GM21528 (cell line): Measurements from ENCODE around the gene RYR2.

Experiments used
- ATAC-seq: cut with Tn5 transposase; IDR thresholded peaks from one replicate; pipeline ENCODE4 v1.9.1; 2021; ENCODE audit warnings: mild to moderate bottlenecking, moderate library complexity; ENCODE audit not compliant: unreplicated experiment, low FRiP score

Gene RYR2

DNA sequence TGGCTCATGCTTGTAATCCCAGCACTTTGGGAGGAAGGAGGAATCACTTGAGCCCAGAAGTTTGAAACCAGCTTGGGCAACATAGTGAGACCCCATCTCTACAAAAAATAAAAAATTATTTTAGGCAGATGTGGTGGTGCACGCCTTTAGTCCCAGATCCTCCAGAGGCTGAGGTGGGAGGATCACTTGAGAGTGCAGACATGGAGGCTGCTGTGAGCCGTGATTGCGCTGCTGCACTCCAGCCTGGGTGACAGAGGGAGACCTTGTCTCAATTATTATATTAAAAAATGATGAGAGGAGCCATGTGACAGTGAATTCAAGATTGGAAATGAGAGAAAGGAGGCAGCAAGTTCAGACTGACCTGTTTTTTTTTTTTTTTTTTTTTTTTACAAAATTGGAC, 566.4 kb downstream of the RYR2 start:
- no peak for ATAC-seq

DNA sequence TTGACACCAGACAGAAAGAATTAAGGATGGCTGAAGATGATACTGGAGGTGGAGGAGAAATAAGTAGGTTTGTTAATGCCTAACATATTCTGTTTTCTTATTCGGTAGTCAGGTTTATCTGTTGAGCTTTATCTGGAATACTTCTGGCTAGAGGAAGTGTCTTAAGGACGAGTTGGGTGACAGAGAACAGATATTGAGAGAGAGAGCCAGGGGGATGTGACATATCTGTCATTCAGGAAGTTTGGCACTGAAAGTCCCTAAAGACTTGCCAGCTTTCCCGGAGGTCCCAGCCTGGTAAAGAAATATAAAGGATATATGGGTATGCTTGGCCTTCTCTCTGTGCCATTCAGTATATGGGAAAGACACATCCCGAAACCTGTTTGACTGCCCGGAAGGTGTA, 568.2 kb downstream of the RYR2 start:
- no peak for ATAC-seq

DNA sequence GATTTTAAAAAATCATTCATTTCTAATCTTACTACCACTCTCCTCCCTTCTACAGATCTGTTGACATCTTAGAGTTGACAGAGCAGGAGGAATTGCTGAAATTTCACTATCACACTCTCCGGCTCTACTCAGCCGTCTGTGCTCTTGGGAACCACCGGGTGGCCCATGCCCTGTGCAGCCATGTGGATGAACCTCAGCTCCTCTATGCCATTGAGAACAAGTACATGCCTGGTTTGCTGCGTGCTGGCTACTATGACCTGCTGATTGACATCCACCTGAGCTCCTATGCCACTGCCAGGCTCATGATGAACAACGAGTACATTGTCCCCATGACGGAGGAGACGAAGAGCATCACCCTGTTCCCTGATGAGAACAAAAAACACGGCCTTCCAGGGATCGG, 572.0 kb downstream of the RYR2 start:
- ATAC-seq, result no peak

DNA sequence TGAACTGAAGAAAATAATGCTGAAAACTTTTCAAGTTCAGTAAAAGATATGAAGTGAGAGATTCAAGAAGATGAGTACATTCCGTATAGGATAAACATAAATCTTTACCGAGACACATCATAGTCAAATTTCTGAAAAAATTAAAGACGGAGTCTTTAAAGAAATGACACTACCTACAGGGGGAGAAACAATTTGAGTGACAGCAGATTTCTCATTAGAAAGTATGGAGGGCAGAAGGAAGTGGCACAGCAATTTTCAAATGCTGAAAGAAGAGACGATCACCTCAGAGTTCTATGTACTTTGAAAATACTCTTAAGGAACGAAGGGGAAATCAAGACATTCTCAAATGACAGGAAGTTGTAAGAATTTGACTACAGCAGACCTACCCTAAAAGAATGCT, 577.6 kb downstream of the RYR2 start:
- no peak for ATAC-seq

DNA sequence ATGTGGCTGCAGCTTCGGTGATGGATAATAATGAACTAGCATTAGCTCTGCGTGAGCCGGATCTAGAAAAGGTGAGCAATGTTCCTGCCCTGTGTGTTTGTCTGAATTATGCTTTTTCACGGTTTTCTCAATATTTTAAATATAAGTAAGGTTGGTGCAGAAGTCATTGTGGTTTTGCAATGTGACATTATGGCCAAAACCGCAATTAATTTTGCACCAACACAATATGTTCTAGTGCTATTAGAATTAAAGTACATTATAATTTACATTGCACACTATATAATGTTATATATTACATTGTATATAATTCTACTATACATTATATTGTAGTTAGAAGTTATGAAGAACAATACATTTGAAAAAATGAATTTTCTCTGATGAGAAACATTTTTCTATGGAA, 592.9 kb downstream of the RYR2 start:
- no peak for ATAC-seq

DNA sequence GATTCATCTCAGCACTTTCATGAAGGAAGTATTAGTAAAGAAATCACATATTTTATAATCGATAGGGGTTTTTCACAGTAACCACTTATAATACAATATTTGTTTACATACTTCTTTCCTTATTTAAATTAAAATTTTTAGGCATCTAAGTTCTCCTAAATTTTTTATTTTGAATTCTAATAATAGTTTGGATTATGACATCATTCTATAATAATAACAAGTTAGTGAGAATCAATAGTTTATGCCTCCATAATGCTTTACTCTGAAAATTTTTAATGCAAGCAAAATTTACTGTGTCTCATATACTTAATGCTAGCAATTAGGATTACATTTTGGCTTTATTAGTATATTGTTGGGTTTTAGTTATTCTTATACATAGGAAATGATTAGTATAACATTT, 596.6 kb downstream of the RYR2 start:
- ATAC-seq, result no peak

DNA sequence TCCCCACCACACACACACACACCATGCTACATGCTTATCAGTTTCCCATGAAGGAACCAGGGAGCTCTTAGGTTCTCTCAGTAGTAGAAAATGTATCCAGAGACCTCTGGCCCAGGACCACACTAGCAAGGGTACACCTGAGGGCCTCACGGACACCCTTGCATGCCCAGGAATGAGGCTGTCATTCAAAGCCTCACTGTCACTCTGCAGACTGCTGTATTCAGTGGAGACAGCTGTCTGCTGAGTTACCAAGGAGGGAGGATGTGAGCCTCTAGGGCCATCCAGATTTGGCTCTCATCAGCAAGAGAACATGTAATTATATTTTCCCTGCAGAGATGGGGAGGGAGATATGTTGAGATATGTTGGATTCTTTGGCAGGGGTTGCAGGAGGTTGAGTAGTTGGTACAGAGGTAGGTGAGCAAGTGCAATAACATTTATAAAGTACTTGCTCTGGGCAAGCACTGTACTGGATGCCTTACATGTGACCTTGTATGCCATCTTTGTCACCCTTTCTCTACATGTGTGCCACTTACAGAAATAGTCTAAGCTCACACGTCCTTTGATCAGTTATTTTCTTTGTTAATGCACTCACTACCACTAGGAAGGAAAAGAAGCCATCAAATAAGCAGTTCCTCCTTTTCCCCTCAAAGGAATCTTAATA, 598.2 kb downstream of the RYR2 start:
- no peak for ATAC-seq

DNA sequence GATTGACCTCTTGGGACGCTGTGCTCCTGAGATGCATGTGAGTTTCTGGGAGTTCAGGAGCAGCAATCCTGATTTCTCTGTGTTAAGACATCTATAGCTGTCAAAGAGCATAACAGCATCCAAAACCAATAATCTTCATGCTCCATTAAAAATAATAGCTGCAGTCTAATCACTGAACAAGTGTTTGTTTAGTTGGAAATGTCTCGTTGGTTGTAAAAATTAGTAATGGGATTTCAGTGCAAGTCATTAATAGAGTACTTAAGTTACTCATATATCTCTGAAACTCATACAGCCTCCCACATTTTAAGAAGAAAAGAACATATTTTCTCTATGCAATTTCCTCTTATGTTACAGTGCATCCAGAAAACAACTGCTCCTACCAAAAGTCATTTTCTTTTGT, 599.0 kb downstream of the RYR2 start:
- ATAC-seq, result no peak

DNA sequence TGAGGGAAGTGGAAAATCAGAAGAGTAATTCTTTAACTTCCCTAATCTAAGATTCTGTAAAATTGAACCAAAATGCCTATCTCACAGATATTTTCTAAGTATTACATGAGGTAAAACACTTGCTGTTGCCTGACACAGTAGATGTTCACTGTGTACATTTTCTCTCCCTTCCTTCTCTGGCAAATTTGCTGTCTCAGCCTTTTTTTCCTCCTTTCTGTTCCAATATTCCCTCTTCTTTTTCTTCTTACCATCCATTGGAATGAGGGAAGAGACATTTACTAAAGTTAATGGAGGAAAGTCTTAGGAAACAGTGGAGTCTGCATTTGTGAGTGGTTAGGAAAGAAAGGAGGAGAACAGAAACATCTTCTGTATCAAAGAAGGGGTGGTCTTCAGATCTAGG, 608.8 kb downstream of the RYR2 start:
- no peak for ATAC-seq

DNA sequence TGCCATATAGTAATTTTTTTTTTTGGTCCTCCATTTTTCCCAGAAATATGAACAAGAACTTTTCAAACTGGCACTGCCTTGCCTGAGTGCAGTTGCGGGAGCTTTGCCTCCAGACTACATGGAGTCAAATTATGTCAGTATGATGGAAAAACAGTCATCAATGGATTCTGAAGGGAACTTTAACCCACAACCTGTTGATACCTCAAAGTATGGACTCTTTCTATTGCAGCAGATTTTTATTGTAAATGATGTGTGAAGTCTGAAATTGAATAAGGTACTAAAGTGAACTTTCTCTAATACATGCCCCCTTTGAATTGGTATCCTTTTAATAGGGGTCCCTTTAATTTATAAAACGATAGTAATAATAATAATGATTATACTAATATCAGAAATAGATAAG, 613.8 kb downstream of the RYR2 start:
- no peak for ATAC-seq

DNA sequence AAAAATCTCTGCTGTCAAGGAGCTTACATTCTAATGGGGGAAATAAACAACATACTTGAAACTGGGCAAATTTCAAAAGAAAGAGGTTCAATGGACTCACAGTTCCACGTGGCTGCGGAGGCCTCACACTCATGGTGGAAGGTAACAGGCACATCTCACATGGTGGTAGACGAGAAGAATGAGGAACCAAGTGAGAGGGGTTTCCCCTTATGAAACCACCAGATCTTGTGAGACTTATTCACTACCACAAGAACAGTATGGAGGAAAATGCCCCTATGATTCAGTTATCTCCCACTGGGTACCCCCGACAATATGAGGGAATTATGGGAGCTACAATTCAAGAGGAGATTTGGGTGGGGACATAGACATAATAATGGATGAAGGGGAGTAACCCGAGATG, 622.4 kb downstream of the RYR2 start:
- ATAC-seq, result no peak

DNA sequence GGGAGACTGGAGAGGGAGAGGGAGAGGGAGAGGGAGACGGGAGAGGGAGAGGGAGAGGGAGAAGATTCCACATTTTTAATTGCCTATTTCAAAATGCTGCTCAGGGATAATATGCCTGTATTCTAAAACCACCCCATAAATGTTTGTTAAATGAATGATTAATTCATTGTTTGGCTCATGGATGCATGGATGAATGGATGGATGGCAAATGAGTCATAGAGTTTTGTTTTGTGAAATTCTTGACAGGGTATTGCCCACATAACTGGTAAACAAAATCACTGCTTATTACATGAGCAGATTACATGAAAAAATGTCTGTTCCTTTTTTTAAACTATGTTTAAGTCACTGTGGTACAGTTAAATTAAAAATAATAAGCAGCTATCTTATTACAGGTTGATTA, 628.3 kb downstream of the RYR2 start:
- no peak for ATAC-seq

DNA sequence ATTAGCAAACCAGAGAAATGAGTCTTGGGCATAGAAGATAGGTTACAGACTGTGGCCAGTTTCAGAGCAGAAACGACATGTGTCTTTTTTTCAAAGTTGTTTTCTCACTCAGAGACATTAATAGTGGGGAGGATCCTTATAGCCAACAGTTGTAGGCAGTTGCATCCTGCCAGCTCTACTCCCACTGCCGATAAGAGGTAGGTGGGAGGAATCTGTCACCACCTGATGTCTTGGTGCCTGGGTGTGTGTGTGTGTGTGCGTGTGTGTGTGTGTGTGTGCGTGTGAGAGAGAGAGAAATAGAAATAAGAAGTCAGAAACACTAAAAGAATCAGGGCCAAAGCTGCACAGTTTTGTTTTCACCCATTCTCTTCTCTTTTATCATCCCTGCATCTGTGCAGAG, 629.3 kb downstream of the RYR2 start:
- ATAC-seq, result no peak

DNA sequence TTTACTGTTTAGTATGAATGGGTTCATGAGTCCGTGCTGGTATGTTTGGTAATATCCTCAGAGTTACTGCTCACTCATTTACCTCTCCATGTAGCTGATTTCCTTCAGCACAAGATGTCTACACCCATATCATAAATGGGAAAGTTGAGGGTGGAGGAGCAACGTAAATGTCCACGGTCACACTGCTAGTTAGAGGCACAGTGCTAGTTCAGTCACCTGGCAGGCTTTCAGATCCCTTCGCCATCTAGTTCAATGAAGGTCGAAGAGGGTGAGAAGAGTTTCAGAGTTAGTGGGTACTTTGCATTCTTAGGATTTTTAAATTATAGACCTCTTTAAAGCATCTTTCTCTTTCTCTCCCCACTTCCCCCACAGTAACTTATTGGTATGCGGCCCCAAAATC, 630.0 kb downstream of the RYR2 start:
- no peak for ATAC-seq

DNA sequence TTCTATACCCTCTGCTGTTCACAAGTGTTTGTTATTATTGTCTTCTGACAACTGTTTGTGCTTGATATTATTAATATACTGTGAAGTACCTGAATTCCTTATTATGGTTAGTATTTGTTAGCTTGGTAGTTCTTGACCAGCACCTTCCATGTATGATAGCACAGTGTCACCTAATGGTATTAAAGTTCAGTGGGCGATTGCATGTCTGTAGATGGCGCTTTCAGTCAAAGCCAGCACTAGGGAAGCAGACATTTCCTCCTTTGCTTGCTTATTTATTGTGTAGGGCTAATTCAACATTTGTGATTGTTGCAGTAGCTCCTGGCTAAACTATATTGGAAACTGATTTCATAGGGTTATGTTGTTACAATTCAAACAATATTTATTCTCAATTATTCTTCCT, 630.8 kb downstream of the RYR2 start:
- ATAC-seq, result no peak

DNA sequence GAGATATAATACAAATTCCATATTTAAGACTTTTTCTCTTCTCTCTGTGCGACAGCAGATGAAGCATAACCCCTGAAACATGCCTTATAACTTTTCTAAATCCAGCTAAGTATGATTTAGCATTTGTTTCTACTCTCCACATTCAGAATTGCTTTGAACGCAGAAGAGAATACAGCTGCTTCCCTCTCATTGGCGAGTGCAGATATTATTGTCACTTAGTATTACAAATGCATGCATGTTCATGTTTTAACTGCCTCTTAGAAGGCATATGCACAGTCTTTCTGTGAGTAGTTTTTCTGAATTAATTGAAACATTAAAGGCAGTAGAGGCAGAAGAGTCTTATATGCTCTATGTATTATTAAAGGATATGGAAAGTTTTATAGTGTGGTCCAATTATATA, 631.6 kb downstream of the RYR2 start:
- ATAC-seq, result no peak

DNA sequence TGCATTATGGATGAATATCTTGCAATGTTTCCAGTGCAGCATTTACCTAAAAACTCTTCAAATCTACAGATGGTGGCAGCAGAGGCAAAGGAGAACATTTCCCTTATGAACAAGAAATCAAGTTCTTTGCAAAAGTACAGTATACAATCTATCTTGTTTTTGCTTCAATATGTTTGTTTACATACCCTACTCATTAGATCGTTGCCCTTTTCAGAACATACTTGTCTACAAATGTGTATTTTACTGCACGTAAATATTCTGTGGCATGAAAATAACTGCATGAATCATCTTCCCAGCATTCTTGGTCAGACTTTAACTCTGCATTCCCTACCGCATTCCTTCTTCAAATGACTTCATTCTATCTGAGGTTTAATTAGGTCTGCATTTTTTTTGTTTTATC, 636.0 kb downstream of the RYR2 start:
- no peak for ATAC-seq

DNA sequence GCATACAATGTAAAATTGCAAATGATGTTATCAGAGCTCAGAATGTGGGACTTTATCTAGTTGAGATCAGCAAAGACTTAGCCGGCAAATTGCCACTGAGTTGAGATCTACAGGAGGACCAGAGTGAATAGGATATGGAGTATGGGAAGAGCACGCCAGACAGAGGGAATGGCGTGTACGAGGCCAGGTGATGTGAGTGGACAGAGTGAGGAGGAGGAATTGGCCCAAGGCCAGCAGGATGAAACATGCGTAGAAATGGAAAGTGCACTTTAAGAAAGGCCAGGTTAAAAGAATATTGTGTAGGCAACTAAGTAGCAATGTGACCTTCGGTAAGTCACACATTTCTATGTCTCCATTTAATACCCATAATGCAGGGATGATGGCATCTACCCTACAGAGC, 637.7 kb downstream of the RYR2 start:
- no peak for ATAC-seq

DNA sequence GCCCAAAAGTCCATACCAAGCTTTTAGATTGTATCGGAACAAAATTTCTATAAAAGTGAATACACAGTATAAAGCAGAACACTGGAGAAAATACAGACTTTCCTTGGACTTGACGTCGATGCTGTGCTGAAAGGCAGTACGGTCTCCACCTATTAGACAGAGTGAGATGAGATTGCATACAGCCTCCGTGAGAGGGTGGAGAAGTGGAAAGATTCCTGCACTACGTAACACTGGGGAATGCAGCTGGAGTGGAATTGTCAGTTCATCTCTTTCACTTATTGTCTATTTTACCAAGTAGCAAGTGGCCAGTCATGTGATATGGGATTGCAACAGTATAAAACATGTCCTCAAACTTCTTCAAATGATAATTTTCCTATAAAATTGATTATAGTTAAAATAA, 639.2 kb downstream of the RYR2 start:
- no peak for ATAC-seq

DNA sequence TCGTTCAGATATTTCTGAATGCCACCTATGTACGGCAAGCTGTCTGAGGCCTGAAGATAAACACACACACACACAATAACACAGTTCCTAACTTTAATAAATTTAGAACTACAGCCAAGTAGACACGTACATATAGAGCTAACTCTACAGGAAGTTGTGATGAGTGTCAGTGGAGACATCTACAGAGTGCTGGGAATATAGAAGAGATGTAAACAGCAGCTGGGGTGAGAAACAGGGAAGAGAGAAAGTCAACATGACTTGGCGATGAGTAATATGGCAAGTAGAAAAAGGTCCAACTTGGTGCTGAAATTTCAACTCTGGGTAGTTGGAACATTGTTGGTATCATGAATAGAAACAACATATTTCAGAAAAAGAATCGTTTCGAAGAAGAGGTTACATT, 642.3 kb downstream of the RYR2 start:
- ATAC-seq, result no peak

DNA sequence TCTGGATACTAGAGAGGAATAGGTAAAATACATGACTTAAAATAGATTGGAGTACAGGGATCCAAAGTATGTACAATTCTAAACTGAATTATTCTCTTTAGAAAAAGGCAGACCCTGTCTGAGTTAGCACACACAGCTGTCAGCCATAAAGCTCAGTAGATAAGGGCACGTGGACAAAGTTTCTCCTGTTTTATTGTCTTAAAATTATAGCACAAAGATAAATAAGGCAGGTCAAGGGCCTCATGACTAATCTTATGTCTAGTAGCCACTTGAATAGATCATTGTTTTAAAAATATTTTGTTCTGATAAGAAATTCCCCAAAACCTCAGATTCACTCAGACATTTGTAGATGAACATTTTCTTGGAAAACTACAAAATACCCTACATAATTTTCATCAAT, 643.6 kb downstream of the RYR2 start:
- ATAC-seq, result no peak

DNA sequence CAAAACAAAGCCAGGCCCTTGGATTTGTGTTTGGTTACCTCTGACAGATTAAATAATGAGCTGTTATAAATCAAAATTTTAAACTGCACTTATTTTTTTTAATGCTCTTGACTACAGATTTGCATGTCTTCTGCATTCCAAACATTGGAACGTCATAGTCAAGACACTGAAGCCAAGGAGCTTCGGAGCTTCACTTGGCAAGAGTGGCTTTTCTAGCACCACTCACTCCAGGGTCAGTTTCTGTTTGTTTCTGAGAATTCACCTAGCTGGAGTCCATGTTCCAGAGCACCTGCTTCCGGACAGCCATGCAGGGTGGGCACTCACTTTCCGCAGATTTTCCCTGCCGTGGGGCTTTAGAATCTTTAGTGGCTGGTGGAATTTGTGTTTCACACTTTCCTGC, 645.8 kb downstream of the RYR2 start:
- no peak for ATAC-seq

DNA sequence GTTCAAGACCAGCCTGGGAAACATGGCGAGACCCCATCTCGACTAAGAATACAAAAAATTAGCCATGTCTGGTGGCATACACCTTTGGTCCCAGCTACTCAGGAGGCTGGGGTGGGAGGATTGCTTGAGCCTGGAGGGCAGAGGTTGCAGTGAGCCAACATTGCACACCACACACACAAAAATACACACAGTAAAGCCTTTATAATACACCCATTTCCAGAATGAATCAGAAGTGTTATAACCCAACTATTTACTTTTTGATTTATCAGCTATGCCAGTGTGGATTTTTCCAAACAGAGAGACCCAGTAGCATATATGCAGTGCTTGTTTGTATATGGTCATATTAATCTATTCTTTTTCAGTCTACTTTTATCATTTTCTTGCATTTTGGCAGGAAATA, 648.7 kb downstream of the RYR2 start:
- no peak for ATAC-seq
